HEK293T (cell line): ENCODE data around the gene KRTAP25-1.
A peak's percentile ranks its signal among the peaks of the same experiment; 100 is the strongest.

Experiments used
- CTCF ChIA-PET: fragments of 350-600 bp; formaldehyde crosslinking; extraction: SDS; loops from one replicate; lab custom pipeline; 2021; ENCODE audit warnings: antibody characterized with exemption, inconsistent platforms; lab: Yijun Ruan, JAX
- POLR2A ChIA-PET: fragments of 350-600 bp; formaldehyde crosslinking; extraction: SDS; loops from one replicate; lab custom pipeline; 2020; ENCODE audit warnings: antibody characterized with exemption, inconsistent platforms; lab: Yijun Ruan, JAX
- DNase-seq: peaks from one replicate; pipeline ENCODE4 v3.0.0; 2012; ENCODE audit warnings: mixed read lengths; ENCODE audit errors: extremely low spot score
- ARNT ChIP-seq: fragments of 450-650 bp; IDR thresholded peaks from 2 replicates; pipeline ENCODE4 v1.6.1; 2017; ENCODE audit warnings: mild to moderate bottlenecking
- BHLHE40 ChIP-seq: fragments of 450-650 bp; IDR thresholded peaks from 2 replicates; pipeline ENCODE4 v1.6.1; 2016; ENCODE audit warnings: mild to moderate bottlenecking, moderate library complexity, borderline replicate concordance
- CTBP1 ChIP-seq: fragments of 450-650 bp; IDR thresholded peaks from 2 replicates; pipeline ENCODE4 v1.6.1; 2016; ENCODE audit warnings: borderline replicate concordance
- ELF4 ChIP-seq: fragments of 450-650 bp; IDR thresholded peaks from 2 replicates; pipeline ENCODE4 v1.6.1; 2017; ENCODE audit warnings: antibody characterized with exemption
- FOXA1 ChIP-seq: fragments of 450-650 bp; IDR thresholded peaks from 2 replicates; pipeline ENCODE4 v1.6.1; 2016; ENCODE audit warnings: mild to moderate bottlenecking
- FOXK2 ChIP-seq: fragments of 450-650 bp; IDR thresholded peaks from 2 replicates; pipeline ENCODE4 v1.6.1; 2016; ENCODE audit warnings: mild to moderate bottlenecking
- FOXM1 ChIP-seq: fragments of 450-650 bp; IDR thresholded peaks from 2 replicates; pipeline ENCODE4 v1.6.1; 2017; ENCODE audit warnings: mild to moderate bottlenecking, borderline replicate concordance
- HDGF ChIP-seq: fragments of 450-650 bp; IDR thresholded peaks from 2 replicates; pipeline ENCODE4 v1.6.1; 2017; ENCODE audit warnings: antibody characterized with exemption, borderline replicate concordance
- L3MBTL2 ChIP-seq: fragments of 450-650 bp; conservative IDR thresholded peaks from 2 replicates; pipeline ENCODE4 v1.6.1; 2016; ENCODE audit warnings: mild to moderate bottlenecking
- LEF1 ChIP-seq: fragments of 450-650 bp; IDR thresholded peaks from 2 replicates; pipeline ENCODE4 v1.6.1; 2017; ENCODE audit warnings: mild to moderate bottlenecking, borderline replicate concordance
- NFRKB ChIP-seq: fragments of 450-650 bp; IDR thresholded peaks from 2 replicates; pipeline ENCODE4 v1.6.1; 2016; ENCODE audit warnings: mild to moderate bottlenecking, moderate library complexity
- SP1 ChIP-seq: fragments of 450-650 bp; IDR thresholded peaks from 2 replicates; pipeline ENCODE4 v1.6.1; 2017
- SUZ12 ChIP-seq: fragments of 450-650 bp; IDR thresholded peaks from 2 replicates; pipeline ENCODE4 v1.6.1; 2016; ENCODE audit warnings: mild to moderate bottlenecking
- TARDBP ChIP-seq: fragments of 450-650 bp; IDR thresholded peaks from 2 replicates; pipeline ENCODE4 v1.6.1; 2016
- ZNF384 ChIP-seq: fragments of 450-650 bp; IDR thresholded peaks from 2 replicates; pipeline ENCODE4 v1.6.1; 2016
- TF ChIP-seq, protein P1 (sequence below): fragments of 450-650 bp; IDR thresholded peaks from 2 replicates; pipeline ENCODE4 v1.6.1; 2016

The KRTAP25-1 gene, protein sequence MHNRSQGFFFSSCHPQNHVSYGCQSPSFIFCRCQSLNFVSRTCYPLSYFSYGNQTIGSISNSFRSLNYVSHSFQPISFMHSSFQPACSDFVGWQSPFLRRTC

DNA sequence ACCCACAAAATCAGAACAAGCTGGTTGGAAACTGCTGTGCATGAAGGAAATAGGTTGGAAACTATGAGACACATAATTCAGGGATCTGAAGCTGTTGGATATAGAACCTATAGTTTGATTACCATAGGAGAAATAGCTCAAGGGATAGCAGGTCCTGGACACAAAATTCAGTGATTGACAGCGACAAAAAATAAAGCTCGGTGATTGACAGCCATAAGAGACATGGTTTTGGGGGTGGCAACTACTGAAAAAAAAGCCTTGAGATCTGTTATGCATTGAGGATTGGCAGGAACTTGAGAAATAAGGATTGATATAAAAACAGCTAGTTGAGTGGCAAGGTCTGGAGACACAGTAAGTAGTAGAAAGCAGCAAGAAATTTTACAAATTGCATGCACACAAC lies at the start of gene KRTAP25-1:
TSS of gene KRTAP25-1 (minus strand) at position 300 of the 400 bp plus-strand sequence. CDS start at position 276, 24 bp downstream.
- DNase-seq: no peak
- ChIA-PET CTCF (no interaction called here), POLR2A (no interaction called here)
- TF ChIP-seq, protein P1, sequence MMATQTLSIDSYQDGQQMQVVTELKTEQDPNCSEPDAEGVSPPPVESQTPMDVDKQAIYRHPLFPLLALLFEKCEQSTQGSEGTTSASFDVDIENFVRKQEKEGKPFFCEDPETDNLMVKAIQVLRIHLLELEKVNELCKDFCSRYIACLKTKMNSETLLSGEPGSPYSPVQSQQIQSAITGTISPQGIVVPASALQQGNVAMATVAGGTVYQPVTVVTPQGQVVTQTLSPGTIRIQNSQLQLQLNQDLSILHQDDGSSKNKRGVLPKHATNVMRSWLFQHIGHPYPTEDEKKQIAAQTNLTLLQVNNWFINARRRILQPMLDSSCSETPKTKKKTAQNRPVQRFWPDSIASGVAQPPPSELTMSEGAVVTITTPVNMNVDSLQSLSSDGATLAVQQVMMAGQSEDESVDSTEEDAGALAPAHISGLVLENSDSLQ: peak; percentile 54; the same call in 1 of the 2 replicates
- no peak for TF ChIP-seq ARNT
- TF ChIP-seq HDGF: no peak

DNA sequence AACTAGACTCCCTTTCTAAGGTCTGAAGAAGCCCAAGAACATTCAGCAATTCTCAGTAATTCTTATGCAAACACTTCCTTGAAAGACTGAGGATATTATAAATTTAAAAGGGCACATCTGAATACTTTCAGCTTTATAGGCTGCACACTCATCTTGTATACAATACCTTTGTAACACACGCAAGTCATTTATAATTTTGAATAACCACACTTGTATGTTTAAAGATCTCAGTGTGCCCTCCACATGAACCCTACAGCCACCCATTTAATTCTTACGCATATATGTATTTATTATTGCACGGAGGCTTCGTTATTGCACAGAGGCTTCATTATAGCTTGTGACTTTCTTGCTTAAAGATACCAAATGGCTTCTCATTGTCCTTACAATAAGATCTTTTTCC lies 49.4 kb upstream of the KRTAP25-1 start:
- ChIA-PET CTCF (interaction anchor here (0.6 to 0.9 kb wide), 2 partner anchors 12 to 70 kb away, joined by 4 read pairs; no protein-coding TSS in a partner anchor), POLR2A (no interaction called here)
- no peak for DNase-seq
- TF ChIP-seq, protein P1: no peak
- TF ChIP-seq ARNT: no peak
- no peak for TF ChIP-seq TARDBP
- TF ChIP-seq BHLHE40: no peak
- no peak for TF ChIP-seq NFRKB
- TF ChIP-seq SP1: no peak
- no peak for TF ChIP-seq CTBP1
- TF ChIP-seq ZNF384: no peak
- no peak for TF ChIP-seq HDGF

DNA sequence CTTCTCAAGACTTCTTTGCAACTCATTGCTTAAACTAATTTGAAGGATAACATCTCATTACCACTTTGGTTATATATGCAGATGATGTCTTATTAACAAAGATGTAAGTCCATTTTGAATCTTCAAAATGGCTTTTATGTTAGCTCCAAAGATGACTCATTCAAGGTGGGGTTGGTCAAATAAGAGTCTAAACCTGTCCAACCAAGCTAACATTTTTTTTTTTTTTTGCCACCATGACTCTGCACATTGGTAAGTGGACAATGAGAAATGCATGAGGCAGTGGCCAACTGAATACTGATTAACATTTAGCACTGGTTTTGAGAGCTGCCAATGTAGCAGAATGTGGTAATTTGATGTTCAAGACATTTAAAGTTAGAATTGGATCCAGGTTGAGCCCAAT lies 48.5 kb upstream of the KRTAP25-1 start:
- CTCF ChIA-PET: no interaction called here
- POLR2A ChIA-PET: no interaction called here
- TF ChIP-seq HDGF (no peak), ARNT (no peak), SP1 (no peak), SUZ12 (no peak), ZNF384 (no peak), FOXA1 (no peak), L3MBTL2 (no peak), ELF4 (no peak), LEF1 (no peak), FOXK2 (no peak), FOXM1 (no peak), BHLHE40 (no peak), NFRKB (no peak), CTBP1 (no peak), TARDBP (no peak)
- TF ChIP-seq, protein P1: no peak
- no peak for DNase-seq

DNA sequence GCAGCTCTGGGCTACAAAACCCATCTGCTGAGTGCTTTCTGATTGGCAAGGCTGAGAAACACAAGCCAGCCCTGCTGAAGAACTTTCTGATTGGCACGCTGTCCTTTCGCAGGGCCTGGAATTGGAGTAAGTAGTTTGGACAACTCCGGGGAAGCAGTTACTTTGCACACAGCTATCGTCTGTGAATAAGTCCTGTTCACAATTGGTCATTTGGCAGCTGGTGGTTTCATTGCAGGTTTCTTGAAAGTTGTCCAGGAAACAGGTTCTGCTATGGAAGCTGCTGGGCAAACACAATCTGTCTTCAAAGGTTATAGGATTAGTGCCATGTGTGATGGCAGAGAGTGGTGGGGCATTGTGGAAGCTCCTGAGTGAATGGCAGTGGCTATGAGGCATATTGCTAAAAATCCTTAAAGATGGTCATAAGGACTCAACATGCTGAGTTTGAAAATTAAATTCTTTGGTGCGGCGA lies 48.0 kb upstream of the KRTAP25-1 start, which contains the start of gene KRTAP27-1:
TSS of gene KRTAP27-1 (minus strand) at position 419 of the 469 bp plus-strand sequence. CDS start at position 393, 26 bp downstream.
- no peak for DNase-seq
- CTCF ChIA-PET: no interaction called here
- POLR2A ChIA-PET: no interaction called here
- no peak for TF ChIP-seq NFRKB
- no peak for TF ChIP-seq ARNT
- no peak for TF ChIP-seq HDGF
- no peak for TF ChIP-seq BHLHE40
- no peak for TF ChIP-seq L3MBTL2
- TF ChIP-seq SP1: no peak
- no peak for TF ChIP-seq LEF1
- no peak for TF ChIP-seq ELF4
- TF ChIP-seq ZNF384: no peak
- TF ChIP-seq TARDBP: no peak
- no peak for TF ChIP-seq FOXK2
- TF ChIP-seq SUZ12: no peak
- TF ChIP-seq FOXM1: no peak
- TF ChIP-seq, protein P1: no peak
- TF ChIP-seq CTBP1: no peak
- TF ChIP-seq FOXA1: no peak

DNA sequence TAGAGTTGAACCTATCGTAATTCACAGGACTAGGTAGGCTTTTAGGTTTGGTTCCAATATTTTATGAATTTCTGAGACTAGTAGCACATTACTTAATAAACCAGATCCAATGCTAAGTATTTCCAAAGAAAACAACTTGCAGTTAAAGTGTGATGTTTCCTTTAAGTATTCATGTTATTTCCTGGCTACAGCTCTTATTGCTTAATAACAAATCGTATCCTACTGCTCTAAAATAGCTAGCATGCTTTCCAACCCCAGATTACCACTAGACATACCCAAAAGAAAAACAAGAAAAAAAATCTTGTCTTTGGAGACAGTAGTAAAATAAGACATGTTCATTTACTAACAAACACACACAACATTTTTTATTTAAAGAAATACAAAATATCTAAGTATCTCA lies 47.3 kb upstream of the KRTAP25-1 start:
- no peak for DNase-seq
- ChIA-PET POLR2A (no interaction called here), CTCF (no interaction called here)
- TF ChIP-seq L3MBTL2: no peak

DNA sequence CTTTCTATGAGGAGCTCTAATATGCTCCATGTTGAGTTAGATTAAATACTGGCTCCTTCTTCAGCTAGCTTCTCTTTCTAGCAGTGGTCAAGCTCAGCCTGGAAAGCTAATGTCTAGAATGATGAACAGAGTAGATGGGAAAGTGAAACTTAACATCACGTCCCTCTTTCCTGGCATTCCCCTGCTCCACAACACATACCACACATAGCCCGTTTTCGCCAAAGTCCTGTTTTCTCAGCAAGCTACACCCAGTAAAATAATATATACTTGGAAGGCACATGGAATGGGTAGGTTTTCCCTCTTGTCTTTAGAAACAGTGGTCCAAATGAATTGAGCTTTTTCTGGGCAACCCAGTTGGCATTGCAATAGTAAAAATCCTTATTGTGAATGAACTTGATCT lies 44.4 kb upstream of the KRTAP25-1 start:
- no peak for DNase-seq
- POLR2A ChIA-PET: no interaction called here
- TF ChIP-seq LEF1: no peak
- no peak for TF ChIP-seq BHLHE40
- TF ChIP-seq FOXA1: no peak
- no peak for TF ChIP-seq ZNF384
- no peak for TF ChIP-seq HDGF
- no peak for TF ChIP-seq NFRKB
- TF ChIP-seq TARDBP: no peak
- TF ChIP-seq, protein P1: no peak
- TF ChIP-seq SUZ12: no peak
- TF ChIP-seq FOXK2: no peak
- no peak for TF ChIP-seq FOXM1
- TF ChIP-seq CTBP1: no peak
- no peak for TF ChIP-seq SP1
- TF ChIP-seq L3MBTL2: no peak
- TF ChIP-seq ELF4: no peak
- TF ChIP-seq ARNT: no peak
- CTCF ChIA-PET: no interaction called here
